ENCODE results near the gene ZC3H13.

Gene ZC3H13

GRCh38 chr13:45932676-45933075, 119.9 kb downstream of the ZC3H13 start:
- Histone ChIP-seq H3K4me1 (ENCODE audit: control insufficient read depth in 1 of 2, insufficient read depth in 2 of 2, low read length in 2 of 2) (peaks cover 0 to 4% of the 10 kb centered on the region in 2 donors), H3K27me3 (ENCODE audit: control insufficient read depth in 1 of 2, insufficient read depth in 2 of 2, low read length in 2 of 2) (peaks cover 51 to 54% of the 10 kb centered on the region in 2 donors), H3K4me3 (ENCODE audit: low read depth in 1 of 2, low read length in 2 of 2) (no peak overlapping the region), H3K27ac (ENCODE audit: low read depth, low read length) (no peak overlapping the region), H3K9ac (ENCODE audit: low read depth in 1 of 2, low read length in 2 of 2) (no peak overlapping the region), H3K36me3 (ENCODE audit: control insufficient read depth in 1 of 2, insufficient read depth in 2 of 2, low read length in 2 of 2) (no peaks in the 10 kb centered on the region), H3K9me3 (ENCODE audit: control insufficient read depth in 1 of 2, low read length in 2 of 2) (no peaks in the 10 kb centered on the region)

DNA sequence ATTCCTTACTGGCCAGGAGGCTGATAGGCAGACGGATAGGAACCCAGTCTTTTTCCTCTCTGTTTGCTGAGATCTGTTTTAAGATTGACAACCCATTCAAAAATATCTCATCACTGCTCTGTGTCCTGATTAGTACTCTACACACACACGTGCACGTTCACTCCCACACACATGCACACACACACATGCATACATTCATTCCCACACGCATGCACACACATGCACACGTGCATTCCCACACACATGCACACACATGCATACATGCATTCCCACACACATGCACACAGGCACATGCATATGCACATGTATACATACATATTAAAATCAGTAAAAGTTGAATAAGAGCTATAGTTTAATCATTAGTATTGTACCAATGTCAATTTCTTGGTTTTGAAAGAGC, 120.4 kb downstream of the ZC3H13 start:
- Histone ChIP-seq H3K4me3 (ENCODE audit: low read depth in 1 of 2, low read length in 2 of 2) (no peak overlapping the region), H3K27me3 (ENCODE audit: control insufficient read depth in 1 of 2, insufficient read depth in 2 of 2, low read length in 2 of 2) (peaks cover 51 to 52% of the 10 kb centered on the region in 2 donors), H3K36me3 (ENCODE audit: control insufficient read depth in 1 of 2, insufficient read depth in 2 of 2, low read length in 2 of 2) (no peaks in the 10 kb centered on the region), H3K27ac (ENCODE audit: low read depth, low read length) (no peak overlapping the region), H3K9me3 (ENCODE audit: control insufficient read depth in 1 of 2, low read length in 2 of 2) (no peaks in the 10 kb centered on the region), H3K9ac (ENCODE audit: low read depth in 1 of 2, low read length in 2 of 2) (no peak overlapping the region), H3K4me1 (ENCODE audit: control insufficient read depth in 1 of 2, insufficient read depth in 2 of 2, low read length in 2 of 2) (peaks cover 0 to 4% of the 10 kb centered on the region in 2 donors)

DNA sequence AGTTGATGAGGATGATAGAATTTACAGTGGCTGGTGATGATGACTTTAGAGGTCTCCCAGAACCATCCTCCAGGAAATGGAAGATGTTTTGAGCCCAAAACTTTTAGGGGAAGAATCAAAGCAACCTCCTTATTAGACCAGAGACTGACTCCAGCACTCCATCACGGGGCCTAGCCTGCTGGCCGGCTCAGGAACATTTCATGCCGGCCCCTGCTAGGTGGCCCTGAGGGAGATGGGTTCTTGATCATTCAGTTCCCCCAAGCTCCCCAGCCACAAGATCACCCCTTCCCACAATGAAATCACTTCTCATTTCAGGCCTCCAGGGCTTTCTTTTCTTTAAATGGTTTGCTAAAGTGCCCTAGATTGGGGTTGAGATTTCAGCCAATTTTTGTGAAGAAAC, 121.3 kb downstream of the ZC3H13 start:
- H3K9ac ChIP-seq (ENCODE audit: low read depth in 1 of 2, low read length in 2 of 2) = no peak overlapping the region
- peaks cover 51 to 57% of the 10 kb centered on the region in 2 donors for H3K27me3 ChIP-seq (ENCODE audit: control insufficient read depth in 1 of 2, insufficient read depth in 2 of 2, low read length in 2 of 2)
- no peak overlapping the region for H3K27ac ChIP-seq (ENCODE audit: low read depth, low read length)
- H3K9me3 ChIP-seq (ENCODE audit: control insufficient read depth in 1 of 2, low read length in 2 of 2) = no peaks in the 10 kb centered on the region
- no peaks in the 10 kb centered on the region for H3K36me3 ChIP-seq (ENCODE audit: control insufficient read depth in 1 of 2, insufficient read depth in 2 of 2, low read length in 2 of 2)
- no peak overlapping the region for H3K4me3 ChIP-seq (ENCODE audit: low read depth in 1 of 2, low read length in 2 of 2)
- peaks cover 0 to 4% of the 10 kb centered on the region in 2 donors for H3K4me1 ChIP-seq (ENCODE audit: control insufficient read depth in 1 of 2, insufficient read depth in 2 of 2, low read length in 2 of 2)

GRCh38 chr13:45930177-45930576, 122.4 kb downstream of the ZC3H13 start:
- no peak overlapping the region for H3K27ac ChIP-seq (ENCODE audit: low read depth, low read length)
- no peaks in the 10 kb centered on the region for H3K36me3 ChIP-seq (ENCODE audit: control insufficient read depth in 1 of 2, insufficient read depth in 2 of 2, low read length in 2 of 2)
- H3K9me3 ChIP-seq (ENCODE audit: control insufficient read depth in 1 of 2, low read length in 2 of 2) = no peaks in the 10 kb centered on the region
- peaks cover 44 to 46% of the 10 kb centered on the region in 2 donors for H3K27me3 ChIP-seq (ENCODE audit: control insufficient read depth in 1 of 2, insufficient read depth in 2 of 2, low read length in 2 of 2)
- no peak overlapping the region for H3K9ac ChIP-seq (ENCODE audit: low read depth in 1 of 2, low read length in 2 of 2)
- peaks cover 0 to 4% of the 10 kb centered on the region in 2 donors for H3K4me1 ChIP-seq (ENCODE audit: control insufficient read depth in 1 of 2, insufficient read depth in 2 of 2, low read length in 2 of 2)
- H3K4me3 ChIP-seq (ENCODE audit: low read depth in 1 of 2, low read length in 2 of 2) = no peak overlapping the region

DNA sequence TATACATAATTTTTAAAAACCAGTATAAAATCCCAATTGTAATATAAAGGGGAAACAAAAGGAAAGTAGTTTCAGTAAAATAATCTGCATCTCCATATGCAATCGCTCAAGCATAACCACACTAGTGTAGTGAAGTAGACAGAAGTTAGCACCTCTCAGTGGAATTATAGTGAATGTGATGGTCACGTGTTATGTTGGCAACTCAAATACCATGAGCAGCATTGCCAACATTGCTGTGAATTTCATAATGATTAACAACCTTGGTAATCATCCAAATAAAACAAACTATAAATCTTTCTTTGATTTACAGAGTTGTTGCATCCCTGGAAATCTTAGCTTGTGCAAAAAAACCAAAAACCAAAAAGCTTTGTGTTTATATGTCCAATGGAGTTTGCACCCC, 123.7 kb downstream of the ZC3H13 start:
- no peaks in the 10 kb centered on the region for H3K9me3 ChIP-seq (ENCODE audit: control insufficient read depth in 1 of 2, low read length in 2 of 2)
- no peak overlapping the region for H3K9ac ChIP-seq (ENCODE audit: low read depth in 1 of 2, low read length in 2 of 2)
- H3K27ac ChIP-seq (ENCODE audit: low read depth, low read length) = no peak overlapping the region
- no peaks in the 10 kb centered on the region for H3K36me3 ChIP-seq (ENCODE audit: control insufficient read depth in 1 of 2, insufficient read depth in 2 of 2, low read length in 2 of 2)
- peaks cover 0 to 4% of the 10 kb centered on the region in 2 donors for H3K4me1 ChIP-seq (ENCODE audit: control insufficient read depth in 1 of 2, insufficient read depth in 2 of 2, low read length in 2 of 2)
- H3K27me3 ChIP-seq (ENCODE audit: control insufficient read depth in 1 of 2, insufficient read depth in 2 of 2, low read length in 2 of 2) = peaks cover 34 to 43% of the 10 kb centered on the region in 2 donors
- H3K4me3 ChIP-seq (ENCODE audit: low read depth in 1 of 2, low read length in 2 of 2) = no peak overlapping the region

DNA sequence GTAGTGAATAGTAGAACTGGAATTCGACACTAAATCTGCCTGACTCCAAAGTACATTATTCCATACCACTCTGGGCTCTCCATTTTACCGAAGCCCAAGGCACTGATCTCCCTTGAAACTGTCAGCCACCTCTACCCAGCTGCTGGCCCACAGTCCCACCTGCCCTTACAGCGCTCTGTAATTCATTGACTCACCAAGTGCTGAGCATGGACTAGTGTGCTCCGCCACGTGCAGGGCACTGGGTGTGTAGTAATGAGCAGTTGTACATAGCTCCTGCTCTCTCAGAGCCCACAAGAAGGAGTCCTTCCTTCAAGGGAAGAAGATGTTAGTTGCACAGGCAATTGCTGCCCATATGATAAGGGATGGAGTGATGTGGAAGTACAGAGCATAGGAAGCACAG, 124.4 kb downstream of the ZC3H13 start:
- Histone ChIP-seq H3K9me3 (ENCODE audit: control insufficient read depth in 1 of 2, low read length in 2 of 2) (no peaks in the 10 kb centered on the region), H3K27ac (ENCODE audit: low read depth, low read length) (no peak overlapping the region), H3K36me3 (ENCODE audit: control insufficient read depth in 1 of 2, insufficient read depth in 2 of 2, low read length in 2 of 2) (no peaks in the 10 kb centered on the region), H3K27me3 (ENCODE audit: control insufficient read depth in 1 of 2, insufficient read depth in 2 of 2, low read length in 2 of 2) (peaks cover 30 to 44% of the 10 kb centered on the region in 2 donors), H3K9ac (ENCODE audit: low read depth in 1 of 2, low read length in 2 of 2) (no peak overlapping the region), H3K4me3 (ENCODE audit: low read depth in 1 of 2, low read length in 2 of 2) (no peak overlapping the region), H3K4me1 (ENCODE audit: control insufficient read depth in 1 of 2, insufficient read depth in 2 of 2, low read length in 2 of 2) (peaks cover 0 to 4% of the 10 kb centered on the region in 2 donors)

DNA sequence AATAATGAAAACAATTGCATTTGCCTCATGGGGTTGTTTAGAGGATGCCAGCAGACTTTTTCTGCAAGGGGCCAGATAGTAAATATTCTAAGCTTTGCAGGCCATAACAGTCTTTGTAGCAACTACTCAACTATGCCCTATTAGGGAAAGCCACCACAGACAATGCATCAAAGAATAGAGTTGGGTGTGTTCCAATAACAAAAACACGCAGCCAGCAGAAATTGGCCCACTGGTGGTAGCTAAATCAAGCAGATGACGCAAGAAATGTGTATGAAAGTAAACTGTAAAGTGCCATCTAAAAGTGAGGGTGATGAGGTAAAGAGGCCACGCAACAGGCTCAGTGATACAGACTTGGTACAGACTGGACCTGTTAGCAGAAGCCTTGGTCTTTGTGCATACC, 125.8 kb downstream of the ZC3H13 start:
- Histone ChIP-seq H3K9me3 (ENCODE audit: control insufficient read depth in 1 of 2, low read length in 2 of 2) (no peaks in the 10 kb centered on the region), H3K9ac (ENCODE audit: low read depth in 1 of 2, low read length in 2 of 2) (no peak overlapping the region), H3K36me3 (ENCODE audit: control insufficient read depth in 1 of 2, insufficient read depth in 2 of 2, low read length in 2 of 2) (no peaks in the 10 kb centered on the region), H3K4me3 (ENCODE audit: low read depth in 1 of 2, low read length in 2 of 2) (no peak overlapping the region), H3K27ac (ENCODE audit: low read depth, low read length) (no peak overlapping the region), H3K27me3 (ENCODE audit: control insufficient read depth in 1 of 2, insufficient read depth in 2 of 2, low read length in 2 of 2) (peaks cover 18 to 31% of the 10 kb centered on the region in 2 donors), H3K4me1 (ENCODE audit: control insufficient read depth in 1 of 2, insufficient read depth in 2 of 2, low read length in 2 of 2) (peaks cover 0 to 4% of the 10 kb centered on the region in 2 donors)

- H3K4me3 ChIP-seq (ENCODE audit: low read depth in 1 of 2, low read length in 2 of 2) = no peak overlapping the region
- no peak overlapping the region for H3K9ac ChIP-seq (ENCODE audit: low read depth in 1 of 2, low read length in 2 of 2)
- peaks cover 0 to 4% of the 10 kb centered on the region in 2 donors for H3K4me1 ChIP-seq (ENCODE audit: control insufficient read depth in 1 of 2, insufficient read depth in 2 of 2, low read length in 2 of 2)
- H3K36me3 ChIP-seq (ENCODE audit: control insufficient read depth in 1 of 2, insufficient read depth in 2 of 2, low read length in 2 of 2) = no peaks in the 10 kb centered on the region
- peaks cover 9 to 23% of the 10 kb centered on the region in 2 donors for H3K27me3 ChIP-seq (ENCODE audit: control insufficient read depth in 1 of 2, insufficient read depth in 2 of 2, low read length in 2 of 2)
- H3K27ac ChIP-seq (ENCODE audit: low read depth, low read length) = no peak overlapping the region
- H3K9me3 ChIP-seq (ENCODE audit: control insufficient read depth in 1 of 2, low read length in 2 of 2) = no peaks in the 10 kb centered on the region
Observed at GRCh38 chr13:45925151-45925550, 127.4 kb downstream of the ZC3H13 start.

GRCh38 chr13:45921162-45921736, 131.3 kb downstream of the ZC3H13 start:
- Histone ChIP-seq H3K27me3 (ENCODE audit: control insufficient read depth in 1 of 2, insufficient read depth in 2 of 2, low read length in 2 of 2) (peaks cover 0 to 12% of the 10 kb centered on the region in 2 donors), H3K9me3 (ENCODE audit: control insufficient read depth in 1 of 2, low read length in 2 of 2) (no peaks in the 10 kb centered on the region), H3K4me1 (ENCODE audit: control insufficient read depth in 1 of 2, insufficient read depth in 2 of 2, low read length in 2 of 2) (no peaks in the 10 kb centered on the region), H3K27ac (ENCODE audit: low read depth, low read length) (no peak overlapping the region), H3K9ac (ENCODE audit: low read depth in 1 of 2, low read length in 2 of 2) (no peak overlapping the region), H3K36me3 (ENCODE audit: control insufficient read depth in 1 of 2, insufficient read depth in 2 of 2, low read length in 2 of 2) (no peaks in the 10 kb centered on the region), H3K4me3 (ENCODE audit: low read depth in 1 of 2, low read length in 2 of 2) (no peak overlapping the region)

DNA sequence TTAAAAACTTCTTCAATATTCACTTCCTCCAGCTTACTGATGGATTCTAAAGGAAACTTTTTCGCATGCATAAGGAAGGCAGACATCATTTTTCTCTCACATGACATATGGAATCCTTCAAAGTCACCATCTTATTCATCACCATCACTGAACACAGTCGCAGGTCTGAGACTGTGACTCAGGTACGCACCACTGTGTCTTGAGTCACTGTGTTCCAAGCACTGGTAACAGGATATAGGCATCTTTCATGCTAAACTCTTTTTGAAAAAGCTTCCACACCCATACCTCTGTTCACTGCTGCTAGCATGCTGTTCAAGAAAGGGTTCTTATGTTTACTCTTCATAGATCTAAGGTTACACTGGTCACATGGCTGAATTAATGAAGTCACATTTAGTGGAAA, 133.9 kb downstream of the ZC3H13 start:
- H3K9ac ChIP-seq (ENCODE audit: low read depth in 1 of 2, low read length in 2 of 2) = no peak overlapping the region
- H3K4me3 ChIP-seq (ENCODE audit: low read depth in 1 of 2, low read length in 2 of 2) = no peak overlapping the region
- H3K4me1 ChIP-seq (ENCODE audit: control insufficient read depth in 1 of 2, insufficient read depth in 2 of 2, low read length in 2 of 2) = no peaks in the 10 kb centered on the region

More for the DNA sequence above, 133.9 kb downstream of the ZC3H13 start:
- no peaks in the 10 kb centered on the region for H3K9me3 ChIP-seq (ENCODE audit: control insufficient read depth in 1 of 2, low read length in 2 of 2)
- H3K36me3 ChIP-seq (ENCODE audit: control insufficient read depth in 1 of 2, insufficient read depth in 2 of 2, low read length in 2 of 2) = no peaks in the 10 kb centered on the region
- H3K27me3 ChIP-seq (ENCODE audit: control insufficient read depth in 1 of 2, insufficient read depth in 2 of 2, low read length in 2 of 2) = peaks cover 0 to 8% of the 10 kb centered on the region in 2 donors
- no peak overlapping the region for H3K27ac ChIP-seq (ENCODE audit: low read depth, low read length)

Data from duodenal mucosa (tissue), 2 donors.